ENCODE results near the gene USHBP1.
A peak's percentile ranks its signal among the peaks of the same experiment; 100 is the strongest.

USHBP1 gene

DNA sequence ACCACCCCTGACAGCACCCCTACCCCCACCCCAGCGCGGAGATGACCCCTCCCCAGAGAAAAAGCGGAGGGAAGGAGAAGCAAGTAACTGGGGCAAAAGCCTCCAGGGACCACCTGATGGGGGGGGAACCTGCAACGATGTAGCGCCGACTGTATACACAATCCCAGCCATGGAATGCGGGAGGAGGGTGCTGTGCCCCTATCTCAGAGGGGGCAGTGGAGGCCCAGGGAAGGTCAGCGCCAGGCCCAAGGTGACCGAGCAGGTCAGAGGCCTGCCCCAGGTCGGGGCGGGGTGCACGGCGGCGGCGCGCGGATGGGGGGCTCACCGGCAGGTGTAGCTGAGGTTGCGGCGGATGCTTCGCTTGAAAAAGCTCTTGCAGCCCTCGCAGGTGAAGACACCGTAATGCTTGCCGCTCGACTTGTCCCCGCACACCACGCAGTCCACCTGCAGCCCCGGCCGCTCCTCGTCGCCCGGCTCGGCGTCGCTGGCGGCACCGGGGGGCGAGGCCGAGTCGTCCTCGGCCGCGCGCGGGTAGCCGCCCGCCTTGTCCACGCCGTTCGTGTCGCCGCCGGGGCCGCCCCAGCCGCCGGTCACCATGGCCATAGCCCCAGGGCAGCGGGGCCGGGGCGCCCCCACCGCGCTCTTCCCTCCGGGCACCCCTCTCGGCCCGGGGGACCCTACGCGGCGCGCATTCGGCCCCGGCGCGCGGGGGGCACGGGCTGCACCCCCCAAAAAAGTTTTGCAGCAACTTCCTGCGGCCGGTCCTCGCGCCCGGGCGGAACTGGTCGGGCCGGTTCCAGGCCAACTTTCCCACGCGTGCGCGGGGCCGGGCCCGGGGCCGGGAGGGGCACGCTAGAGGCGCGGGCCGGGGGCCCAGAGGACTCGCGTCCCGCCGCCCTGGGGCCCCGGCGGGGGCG, 19.7 kb downstream of the USHBP1 start:
- no peaks in the 10 kb centered on the region for H4K20me1 ChIP-seq (ENCODE audit: insufficient read depth, low read length)
- 0 out of 2 replicates have a peak, but pooled peaks cover 4% of the 10 kb centered on the region for H3K36me3 ChIP-seq (ENCODE audit: insufficient read depth, low read length)
- H3K27ac ChIP-seq (ENCODE audit: low read depth, low read length, poor library complexity, severe bottlenecking) = peak overlapping the region; percentile 59
- H3K27me3 ChIP-seq (ENCODE audit: insufficient read depth, low read length) = no peaks in the 10 kb centered on the region
- no peak overlapping the region for H2AFZ ChIP-seq (ENCODE audit: low read length)
- H3K9me2 ChIP-seq (ENCODE audit: low read depth, low read length) = no peaks in the 10 kb centered on the region
- H3K4me1 ChIP-seq (ENCODE audit: insufficient read depth, low read length, severe bottlenecking) = peaks cover 36% of the 10 kb centered on the region
- H3K9me3 ChIP-seq (ENCODE audit: low read length) = no peaks in the 10 kb centered on the region
- no peaks in the 10 kb centered on the region for H3K79me2 ChIP-seq (ENCODE audit: insufficient read depth, low read length)
- TF ChIP-seq EZH2 (IDR thresholded peaks at IDR 0.05; ENCODE audit: borderline replicate concordance, low read length) = no peak
- TF ChIP-seq, protein P1, sequence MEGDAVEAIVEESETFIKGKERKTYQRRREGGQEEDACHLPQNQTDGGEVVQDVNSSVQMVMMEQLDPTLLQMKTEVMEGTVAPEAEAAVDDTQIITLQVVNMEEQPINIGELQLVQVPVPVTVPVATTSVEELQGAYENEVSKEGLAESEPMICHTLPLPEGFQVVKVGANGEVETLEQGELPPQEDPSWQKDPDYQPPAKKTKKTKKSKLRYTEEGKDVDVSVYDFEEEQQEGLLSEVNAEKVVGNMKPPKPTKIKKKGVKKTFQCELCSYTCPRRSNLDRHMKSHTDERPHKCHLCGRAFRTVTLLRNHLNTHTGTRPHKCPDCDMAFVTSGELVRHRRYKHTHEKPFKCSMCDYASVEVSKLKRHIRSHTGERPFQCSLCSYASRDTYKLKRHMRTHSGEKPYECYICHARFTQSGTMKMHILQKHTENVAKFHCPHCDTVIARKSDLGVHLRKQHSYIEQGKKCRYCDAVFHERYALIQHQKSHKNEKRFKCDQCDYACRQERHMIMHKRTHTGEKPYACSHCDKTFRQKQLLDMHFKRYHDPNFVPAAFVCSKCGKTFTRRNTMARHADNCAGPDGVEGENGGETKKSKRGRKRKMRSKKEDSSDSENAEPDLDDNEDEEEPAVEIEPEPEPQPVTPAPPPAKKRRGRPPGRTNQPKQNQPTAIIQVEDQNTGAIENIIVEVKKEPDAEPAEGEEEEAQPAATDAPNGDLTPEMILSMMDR (IDR thresholded peaks at IDR 0.05; ENCODE audit: low read length) = no peak
- H3K4me3 ChIP-seq (ENCODE audit: low read depth, low read length, poor library complexity, severe bottlenecking) = peak overlapping the region; percentile 66
- H3F3A ChIP-seq (ENCODE audit: insufficient read depth, low read length) = no peaks in the 10 kb centered on the region
- peak overlapping the region; percentile 51 for H3K9ac ChIP-seq (ENCODE audit: low read length)
- peak overlapping the region; percentile 79 for H3K4me2 ChIP-seq (ENCODE audit: low read length)

DNA sequence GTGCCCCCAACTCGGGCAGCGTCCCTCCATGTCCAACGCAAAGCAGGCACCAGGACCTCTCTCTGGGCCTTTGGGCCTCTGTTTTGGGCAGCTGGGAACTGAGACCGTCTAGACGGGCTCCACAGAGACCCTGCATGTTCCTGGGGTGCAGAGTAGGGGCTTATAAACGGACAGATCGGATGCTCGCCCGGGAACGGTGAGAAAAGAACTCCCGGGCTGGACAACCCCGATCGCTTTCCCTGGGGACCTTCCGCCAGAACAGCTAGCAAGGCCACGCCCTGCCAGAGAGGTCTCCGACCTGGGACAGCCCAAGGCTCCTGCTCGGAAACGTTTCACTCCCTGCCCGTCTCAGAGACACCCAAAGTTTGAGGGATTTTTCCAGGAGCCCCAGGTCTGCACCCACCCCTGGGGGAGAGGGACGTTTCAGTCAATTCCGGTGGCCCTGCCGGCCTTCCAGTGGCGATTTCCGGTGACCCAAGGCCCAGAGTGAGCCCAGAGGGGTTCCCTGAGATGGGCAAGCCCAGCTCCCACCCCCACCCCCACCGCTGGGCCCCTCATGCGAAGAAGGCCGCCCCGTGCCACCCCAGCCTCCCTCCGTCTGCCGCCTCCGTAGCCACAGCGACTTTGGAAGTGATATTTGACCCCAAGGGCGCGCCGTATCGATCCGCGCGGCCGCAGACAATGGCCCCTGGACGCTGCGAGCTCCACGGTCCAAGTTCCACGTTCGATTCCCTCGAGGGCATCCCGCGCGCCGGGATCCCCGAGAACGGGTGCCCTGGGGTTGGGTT, 20.5 kb downstream of the USHBP1 start:
- Histone ChIP-seq H3K9me2 (ENCODE audit: low read depth, low read length) (no peaks in the 10 kb centered on the region), H3F3A (ENCODE audit: insufficient read depth, low read length) (no peaks in the 10 kb centered on the region), H3K4me3 (ENCODE audit: low read depth, low read length, poor library complexity, severe bottlenecking) (peak overlapping the region; percentile 66), H3K4me1 (ENCODE audit: insufficient read depth, low read length, severe bottlenecking) (peaks cover 36% of the 10 kb centered on the region), H3K9ac (ENCODE audit: low read length) (peak overlapping the region; percentile 51), H3K9me3 (ENCODE audit: low read length) (no peaks in the 10 kb centered on the region), H4K20me1 (ENCODE audit: insufficient read depth, low read length) (no peaks in the 10 kb centered on the region), H3K36me3 (ENCODE audit: insufficient read depth, low read length) (0 out of 2 replicates have a peak, but pooled peaks cover 4% of the 10 kb centered on the region), H3K79me2 (ENCODE audit: insufficient read depth, low read length) (no peaks in the 10 kb centered on the region), H3K27me3 (ENCODE audit: insufficient read depth, low read length) (no peaks in the 10 kb centered on the region), H3K4me2 (ENCODE audit: low read length) (peak overlapping the region; percentile 79), H3K27ac (ENCODE audit: low read depth, low read length, poor library complexity, severe bottlenecking) (peak overlapping the region; percentile 59), H2AFZ (ENCODE audit: low read length) (no peak overlapping the region)
- TF ChIP-seq, protein P1 (IDR thresholded peaks at IDR 0.05; ENCODE audit: low read length) = no peak
- no peak for TF ChIP-seq EZH2 (IDR thresholded peaks at IDR 0.05; ENCODE audit: borderline replicate concordance, low read length)

DNA sequence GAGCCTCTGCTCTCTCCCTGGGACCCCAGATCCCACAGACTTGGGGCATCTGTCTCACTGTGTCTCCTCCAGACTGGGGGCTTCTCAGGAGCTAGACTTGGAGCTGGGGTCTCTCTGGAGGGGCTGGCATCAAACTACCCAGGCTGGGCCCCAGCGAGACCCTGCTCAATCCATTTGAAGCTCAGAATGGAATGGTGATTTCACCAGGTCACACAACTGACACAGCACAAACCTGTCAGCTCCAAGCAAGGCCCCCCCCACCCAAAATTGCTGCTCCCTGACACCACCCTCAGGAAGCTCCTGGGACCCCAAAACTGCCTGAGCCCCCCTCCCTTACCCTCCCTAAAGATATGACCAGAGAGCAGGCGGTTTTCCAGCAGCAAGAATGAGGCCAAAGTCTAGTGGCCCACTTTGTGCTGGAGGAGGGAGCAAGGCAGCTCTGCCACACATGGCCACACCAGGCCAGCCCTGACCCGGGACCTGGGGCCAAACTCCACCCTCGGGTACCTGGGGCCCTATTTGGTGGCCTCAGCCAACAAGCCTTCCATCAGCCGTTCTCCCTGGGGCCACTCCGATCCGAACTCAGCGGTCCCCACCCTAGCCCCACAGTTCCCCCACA, 21.2 kb downstream of the USHBP1 start:
- H3K9me3 ChIP-seq (ENCODE audit: low read length) = no peaks in the 10 kb centered on the region
- 0 out of 2 replicates have a peak, but pooled peaks cover 4% of the 10 kb centered on the region for H3K36me3 ChIP-seq (ENCODE audit: insufficient read depth, low read length)
- no peaks in the 10 kb centered on the region for H3F3A ChIP-seq (ENCODE audit: insufficient read depth, low read length)
- peak overlapping the region; percentile 79 for H3K4me2 ChIP-seq (ENCODE audit: low read length)
- H3K4me1 ChIP-seq (ENCODE audit: insufficient read depth, low read length, severe bottlenecking) = peaks cover 36% of the 10 kb centered on the region
- no peaks in the 10 kb centered on the region for H3K9me2 ChIP-seq (ENCODE audit: low read depth, low read length)
- peak overlapping the region; percentile 66 for H3K4me3 ChIP-seq (ENCODE audit: low read depth, low read length, poor library complexity, severe bottlenecking)
- TF ChIP-seq, protein P1 (IDR thresholded peaks at IDR 0.05; ENCODE audit: low read length) = no peak
- TF ChIP-seq EZH2 (IDR thresholded peaks at IDR 0.05; ENCODE audit: borderline replicate concordance, low read length) = no peak
- H3K27ac ChIP-seq (ENCODE audit: low read depth, low read length, poor library complexity, severe bottlenecking) = peak overlapping the region; percentile 59
- no peaks in the 10 kb centered on the region for H3K27me3 ChIP-seq (ENCODE audit: insufficient read depth, low read length)
- H3K79me2 ChIP-seq (ENCODE audit: insufficient read depth, low read length) = no peaks in the 10 kb centered on the region
- H2AFZ ChIP-seq (ENCODE audit: low read length) = no peak overlapping the region
- H3K9ac ChIP-seq (ENCODE audit: low read length) = peak overlapping the region; percentile 51; the same call in 1 of the 2 replicates
- H4K20me1 ChIP-seq (ENCODE audit: insufficient read depth, low read length) = no peaks in the 10 kb centered on the region

Measured in OCI-LY1 (cell line).